HG02588 (cell line): ENCODE data around the gene ANTXR2.
"Not testable (repeated sequence)": the region's sequence is repeated elsewhere in the genome, so short reads cannot be mapped to it uniquely, and the experiment has no call there.

ENCODE experiments used
- ATAC-seq: cut with Tn5 transposase; IDR thresholded peaks from one replicate; pipeline ENCODE4 v1.9.1; 2021; ENCODE audit warnings: mild to moderate bottlenecking, moderate library complexity; ENCODE audit not compliant: unreplicated experiment

ANTXR2 gene

GRCh38 chr4:79993476-79993875, 79.6 kb downstream of the ANTXR2 start:
- ATAC-seq, result no peak

- no peak for ATAC-seq
These were observed 81.4 kb downstream of the ANTXR2 start for GRCh38 chr4:79991601-79992000.

- not testable (repeated sequence) for ATAC-seq
These were observed 81.9 kb downstream of the ANTXR2 start for GRCh38 chr4:79991100-79991499.

GRCh38 chr4:79987401-79987800, 85.6 kb downstream of the ANTXR2 start:
- ATAC-seq, result no peak

GRCh38 chr4:79983431-79983830, 89.6 kb downstream of the ANTXR2 start:
- no peak for ATAC-seq

GRCh38 chr4:79982601-79983322, 90.3 kb downstream of the ANTXR2 start:
- no peak for ATAC-seq

GRCh38 chr4:79980448-79980847, 92.6 kb downstream of the ANTXR2 start:
- no peak for ATAC-seq

GRCh38 chr4:79979785-79980437, 93.1 kb downstream of the ANTXR2 start:
- ATAC-seq, result no peak

- ATAC-seq, result no peak
These were observed 95.7 kb downstream of the ANTXR2 start for GRCh38 chr4:79977131-79977840.

- ATAC-seq, result no peak
These were observed 108.4 kb downstream of the ANTXR2 start for GRCh38 chr4:79964400-79965211.

- no peak for ATAC-seq
These were observed 109.0 kb downstream of the ANTXR2 start for GRCh38 chr4:79964020-79964399.

GRCh38 chr4:79959652-79960051, 113.4 kb downstream of the ANTXR2 start:
- ATAC-seq, result no peak

- no peak for ATAC-seq
These were observed 114.4 kb downstream of the ANTXR2 start for GRCh38 chr4:79958466-79959264.

- ATAC-seq, result no peak
These were observed 123.9 kb downstream of the ANTXR2 start for GRCh38 chr4:79949178-79949577.

GRCh38 chr4:79948739-79949138, 124.3 kb downstream of the ANTXR2 start:
- no peak for ATAC-seq

- ATAC-seq, result no peak
These were observed 124.8 kb downstream of the ANTXR2 start for GRCh38 chr4:79948261-79948660.

- no peak for ATAC-seq
These were observed 125.6 kb downstream of the ANTXR2 start for GRCh38 chr4:79947386-79947785.

- ATAC-seq, result no peak
These were observed 137.8 kb downstream of the ANTXR2 start for GRCh38 chr4:79935274-79935673.

- no peak for ATAC-seq
These were observed 138.4 kb downstream of the ANTXR2 start for GRCh38 chr4:79934660-79935059.

- ATAC-seq, result no peak
These were observed 145.1 kb downstream of the ANTXR2 start for GRCh38 chr4:79927931-79928330.
